MM.1S (cell line): ENCODE measurements around the gene CPNE2.
"Not testable (repeated sequence)": the region's sequence is repeated elsewhere in the genome, so short reads cannot be mapped to it uniquely, and the experiment has no call there.

Source experiments
- EZH2 ChIP-seq: fragments of 300-600 bp; sonication (generic); optimal IDR thresholded peaks from 2 replicates; pipeline ENCODE3; 2017; ENCODE audit warnings: low read depth, mild to moderate bottlenecking, antibody characterized with exemption, low read length, mixed read lengths
- TF ChIP-seq, protein P1 (sequence below): fragments of 300-600 bp; sonication (generic); IDR thresholded peaks from 2 replicates; pipeline ENCODE4 v1.5.1; 2016; ENCODE audit warnings: antibody characterized with exemption, low read length, mixed read lengths

GRCh38 chr16:57187902-57188710 is 95.7 kb downstream of the CPNE2 start:
- not testable (repeated sequence) for TF ChIP-seq EZH2
- TF ChIP-seq, protein P1, sequence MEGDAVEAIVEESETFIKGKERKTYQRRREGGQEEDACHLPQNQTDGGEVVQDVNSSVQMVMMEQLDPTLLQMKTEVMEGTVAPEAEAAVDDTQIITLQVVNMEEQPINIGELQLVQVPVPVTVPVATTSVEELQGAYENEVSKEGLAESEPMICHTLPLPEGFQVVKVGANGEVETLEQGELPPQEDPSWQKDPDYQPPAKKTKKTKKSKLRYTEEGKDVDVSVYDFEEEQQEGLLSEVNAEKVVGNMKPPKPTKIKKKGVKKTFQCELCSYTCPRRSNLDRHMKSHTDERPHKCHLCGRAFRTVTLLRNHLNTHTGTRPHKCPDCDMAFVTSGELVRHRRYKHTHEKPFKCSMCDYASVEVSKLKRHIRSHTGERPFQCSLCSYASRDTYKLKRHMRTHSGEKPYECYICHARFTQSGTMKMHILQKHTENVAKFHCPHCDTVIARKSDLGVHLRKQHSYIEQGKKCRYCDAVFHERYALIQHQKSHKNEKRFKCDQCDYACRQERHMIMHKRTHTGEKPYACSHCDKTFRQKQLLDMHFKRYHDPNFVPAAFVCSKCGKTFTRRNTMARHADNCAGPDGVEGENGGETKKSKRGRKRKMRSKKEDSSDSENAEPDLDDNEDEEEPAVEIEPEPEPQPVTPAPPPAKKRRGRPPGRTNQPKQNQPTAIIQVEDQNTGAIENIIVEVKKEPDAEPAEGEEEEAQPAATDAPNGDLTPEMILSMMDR = not testable (repeated sequence)
